ENCODE measurements around the gene SF3A2. TPM values are rescaled to one million over a fixed set of nuclear protein-coding genes. Genes with fewer than 3 reads are reported as not detected.
A peak's percentile ranks its signal among the peaks of the same experiment; 100 is the strongest.

The SF3A2 gene
- total RNA-seq, 1 donor: 27.9 TPM

- Histone ChIP-seq H3K79me2 (ENCODE audit: insufficient read depth, low read length) (peaks cover 74% of the 10 kb centered on the region), H4K20me1 (ENCODE audit: insufficient read depth, low read length) (peaks cover 22% of the 10 kb centered on the region), H3K4me1 (ENCODE audit: insufficient read depth, low read length) (peaks cover 10% of the 10 kb centered on the region), H3K36me3 (ENCODE audit: insufficient read depth, low read length) (peaks cover 39% of the 10 kb centered on the region), H2AFZ (ENCODE audit: low read length) (no peak overlapping the region), H3K4me2 (ENCODE audit: insufficient read depth, low read length) (no peak overlapping the region), H3K27ac (ENCODE audit: low read depth, low read length) (no peak overlapping the region), H3K4me3 (ENCODE audit: insufficient read depth, low read length) (no peak overlapping the region), H3K27me3 (ENCODE audit: insufficient read depth, low read length) (no peaks in the 10 kb centered on the region), H3K9me3 (ENCODE audit: low read depth, low read length) (no peaks in the 10 kb centered on the region)
- TF ChIP-seq CTCF (IDR thresholded peaks at IDR 0.05; ENCODE audit: extremely low read depth, low read depth, low read length): no peak
- DNase-seq (ENCODE audit: insufficient read length, low spot score, missing footprints): no peak
Observed at GRCh38 chr19:2232286-2233151, 4.1 kb upstream of the SF3A2 start.

- no peak for DNase-seq (ENCODE audit: insufficient read length, low spot score, missing footprints)
- peaks cover 37% of the 10 kb centered on the region for H3K36me3 ChIP-seq (ENCODE audit: insufficient read depth, low read length)
- no peak overlapping the region for H3K27ac ChIP-seq (ENCODE audit: low read depth, low read length)
- H4K20me1 ChIP-seq (ENCODE audit: insufficient read depth, low read length): peaks cover 24% of the 10 kb centered on the region
- H3K4me3 ChIP-seq (ENCODE audit: insufficient read depth, low read length): no peak overlapping the region
- H3K27me3 ChIP-seq (ENCODE audit: insufficient read depth, low read length): no peaks in the 10 kb centered on the region
- H3K4me2 ChIP-seq (ENCODE audit: insufficient read depth, low read length): no peak overlapping the region
- H2AFZ ChIP-seq (ENCODE audit: low read length): no peak overlapping the region
- TF ChIP-seq CTCF (IDR thresholded peaks at IDR 0.05; ENCODE audit: extremely low read depth, low read depth, low read length): no peak
- peaks cover 86% of the 10 kb centered on the region for H3K79me2 ChIP-seq (ENCODE audit: insufficient read depth, low read length)
- H3K9me3 ChIP-seq (ENCODE audit: low read depth, low read length): no peaks in the 10 kb centered on the region
- H3K4me1 ChIP-seq (ENCODE audit: insufficient read depth, low read length): peaks cover 22% of the 10 kb centered on the region
Observed at GRCh38 chr19:2233601-2234280, 2.9 kb upstream of the SF3A2 start.

GRCh38 chr19:2234996-2235380 is 1.6 kb upstream of the SF3A2 start:
- H2AFZ ChIP-seq (ENCODE audit: low read length): no peak overlapping the region
- peak overlapping the region; percentile 98 for H3K4me2 ChIP-seq (ENCODE audit: insufficient read depth, low read length)
- no peaks in the 10 kb centered on the region for H3K27me3 ChIP-seq (ENCODE audit: insufficient read depth, low read length)
- H3K9me3 ChIP-seq (ENCODE audit: low read depth, low read length): no peaks in the 10 kb centered on the region
- peaks cover 34% of the 10 kb centered on the region for H3K4me1 ChIP-seq (ENCODE audit: insufficient read depth, low read length)
- peak overlapping the region; percentile 89 for H3K4me3 ChIP-seq (ENCODE audit: insufficient read depth, low read length)
- peaks cover 30% of the 10 kb centered on the region for H3K36me3 ChIP-seq (ENCODE audit: insufficient read depth, low read length)
- H3K27ac ChIP-seq (ENCODE audit: low read depth, low read length): peak overlapping the region; percentile 41
- H4K20me1 ChIP-seq (ENCODE audit: insufficient read depth, low read length): peaks cover 28% of the 10 kb centered on the region
- TF ChIP-seq CTCF (IDR thresholded peaks at IDR 0.05; ENCODE audit: extremely low read depth, low read depth, low read length): no peak
- DNase-seq (ENCODE audit: insufficient read length, low spot score, missing footprints): no peak
- peaks cover 89% of the 10 kb centered on the region for H3K79me2 ChIP-seq (ENCODE audit: insufficient read depth, low read length)

All from osteoblast (primary cell).